Endothelial cell of umbilical vein (primary cell): ENCODE data around the gene ECSIT. TPM values are rescaled to one million over a fixed set of nuclear protein-coding genes. Genes with fewer than 3 reads are reported as not detected.

Experiments used
- BruUV-seq: library from RNA; stranded (reverse); fragments of 400-500 nt; replicated peaks from 2 replicates; lab custom pipeline; 2021; lab: Mats Ljungman, UMichigan
- CTCF ChIA-PET: fragments of 300-600, 350-600 bp; sonication (Branson Sonifier 250); formaldehyde crosslinking; loops from one replicate; lab custom pipeline; 2021; ENCODE audit warnings: antibody characterized with exemption, inconsistent platforms; lab: Charles Lee
- POLR2A ChIA-PET: fragments of 300-600, 350-600 bp; sonication (Branson Sonifier 250); formaldehyde crosslinking; loops from one replicate; lab custom pipeline; 2021; ENCODE audit warnings: antibody characterized with exemption, inconsistent platforms; lab: Charles Lee
- DNase-seq: peaks from one replicate; pipeline ENCODE4 v3.0.0-alpha.2; 2011; ENCODE audit warnings: low read depth, low spot score
- FAIRE-seq: peaks from 2 replicates; lab custom pipeline; 2011; peaks lifted over from hg19 to GRCh38; lab: Jason Lieb, UNC
- H2AFZ ChIP-seq: 2 replicates; pipeline ENCODE4 v1.6.0; 2012; ENCODE audit warnings: low read depth, low read length, control low read depth, inconsistent platforms
- H3K27ac ChIP-seq: 2 replicates; pipeline ENCODE4 v1.5.1; 2011; ENCODE audit warnings: low read depth, mild to moderate bottlenecking, control low read depth, low read length, moderate library complexity; ENCODE audit not compliant: insufficient read depth
- H3K27me3 ChIP-seq, 2 experiments: 2 replicates each; pipeline versions ENCODE4 v1.6.0 to v1.6.1; 2011; ENCODE audit warnings: low read length in 2 of 2, mixed read lengths in 1 of 2; ENCODE audit not compliant: control insufficient read depth in 2 of 2, insufficient read depth in 2 of 2
- H3K36me3 ChIP-seq, 2 experiments: 2 replicates in 1 of 2; 3 replicates in 1 of 2; pipeline ENCODE4 v1.5.1; 2011; ENCODE audit warnings: low read length in 2 of 2, mild to moderate bottlenecking in 1 of 2, moderate library complexity in 1 of 2; ENCODE audit not compliant: control insufficient read depth in 2 of 2, insufficient read depth in 2 of 2; ENCODE audit errors: extremely low read depth in 1 of 2
- H3K4me1 ChIP-seq: 3 replicates; pipeline ENCODE4 v1.5.1; 2011; ENCODE audit warnings: mild to moderate bottlenecking, low read length; ENCODE audit not compliant: control insufficient read depth, insufficient read depth; ENCODE audit errors: extremely low read depth
- H3K4me2 ChIP-seq: 2 replicates; pipeline ENCODE4 v1.6.1; 2011; ENCODE audit warnings: low read length, control low read depth, mixed read lengths; ENCODE audit not compliant: insufficient read depth
- H3K4me3 ChIP-seq, 3 experiments: fragments of 200-600 bp in 1 of 3; sonication (generic), shearing (Covaris generic) in 1 of 3; replicated peaks in 1 of 3; 2 replicates each; pipeline ENCODE4 v1.5.1; 2011 to 2016; ENCODE audit warnings: control low read depth in 3 of 3, low read length in 3 of 3, mild to moderate bottlenecking in 2 of 3, inconsistent platforms in 1 of 3, low read depth in 1 of 3, moderate library complexity in 1 of 3; ENCODE audit not compliant: insufficient read depth in 1 of 3
- H3K79me2 ChIP-seq: 2 replicates; pipeline ENCODE4 v1.6.0; 2012; ENCODE audit warnings: low read length, inconsistent platforms; ENCODE audit not compliant: control insufficient read depth, insufficient read depth
- H3K9ac ChIP-seq: replicated peaks from 2 replicates; pipeline ENCODE3; 2011; ENCODE audit warnings: low read length, control low read depth; ENCODE audit not compliant: insufficient read depth; ENCODE audit errors: extremely low read depth
- H3K9me1 ChIP-seq: replicated peaks from 3 replicates; pipeline ENCODE4 v1.6.0; 2011; ENCODE audit warnings: mild to moderate bottlenecking, low read length; ENCODE audit not compliant: control insufficient read depth, insufficient read depth; ENCODE audit errors: extremely low read depth
- H3K9me3 ChIP-seq: replicated peaks from 2 replicates; pipeline ENCODE4 v1.5.1; 2012; ENCODE audit warnings: low read length, inconsistent platforms; ENCODE audit not compliant: control insufficient read depth, insufficient read depth
- H4K20me1 ChIP-seq: replicated peaks from 2 replicates; pipeline ENCODE3; 2011; ENCODE audit warnings: mild to moderate bottlenecking, low read length; ENCODE audit not compliant: control insufficient read depth, insufficient read depth; ENCODE audit errors: extremely low read depth
- EZH2 ChIP-seq: IDR thresholded peaks from 2 replicates; pipeline ENCODE4 v1.6.1; 2012; ENCODE audit warnings: borderline replicate concordance, low read depth, mild to moderate bottlenecking, moderate library complexity, low read length, inconsistent platforms; ENCODE audit not compliant: severe bottlenecking
- GATA2 ChIP-seq: IDR thresholded peaks from 2 replicates; pipeline ENCODE4 v1.7.0; 2011; ENCODE audit warnings: low read depth, mild to moderate bottlenecking, moderate library complexity, mixed read lengths, low read length; ENCODE audit not compliant: insufficient read length, insufficient read depth
- JUN ChIP-seq: IDR thresholded peaks from 2 replicates; pipeline ENCODE4 v1.6.1; 2011; ENCODE audit warnings: borderline replicate concordance, low read depth; ENCODE audit not compliant: insufficient read length, insufficient read depth
- MYC ChIP-seq: IDR thresholded peaks from one replicate; pipeline ENCODE4 v1.6.1; 2011; ENCODE audit warnings: mild to moderate bottlenecking, low read depth, low read length
- POLR2A ChIP-seq: IDR thresholded peaks from 2 replicates; pipeline ENCODE4 v1.6.1; 2012; ENCODE audit warnings: low read depth, mild to moderate bottlenecking, control low read depth, low read length
- POLR2AphosphoS5 ChIP-seq: IDR thresholded peaks from 2 replicates; pipeline ENCODE4 v1.6.1; 2012; ENCODE audit warnings: low read depth, mild to moderate bottlenecking, control low read depth, low read length, moderate library complexity; ENCODE audit not compliant: insufficient read depth
- dilution Hi-C: fragments of 300-500 bp; cut with MboI; formaldehyde crosslinking; loops from one replicate; pipeline ENCODE4 v1.15.0; 2019; ENCODE audit warnings: low sequenced_read_pairs; ENCODE audit not compliant: extremely low pct_ligation_motif_present
- intact Hi-C: fragments of 100-400 bp; cut with micrococcal nuclease; formaldehyde crosslinking; loops from one replicate; pipeline ENCODE4 v1.10.0; 2022
- polyA plus RNA-seq, 4 experiments: library from polyadenylated mRNA; depleted of rRNA in 3 of 4; stranded (reverse) in 3 of 4; unstranded in 1 of 4; fragments of >200 nt; gene quantifications; 2 replicates each; pipeline versions ENCODE4 v1.2.1 to v1.2.3, GENCODE V29; 2011 to 2012; ENCODE audit warnings: missing spikeins in 1 of 4
- total RNA-seq: library from RNA; stranded (reverse); gene quantifications from 2 replicates; pipeline ENCODE4 v1.2.3, GENCODE V29; 2021
- TF ChIP-seq, protein P1 (sequence below), 2 donors: IDR thresholded peaks; 1 replicate in 1 of 2; 2 replicates in 1 of 2; pipeline ENCODE4 v1.5.1; 2011; ENCODE audit warnings: low read length in 2 of 2, mild to moderate bottlenecking in 2 of 2, moderate library complexity in 2 of 2, control low read depth in 1 of 2, inconsistent platforms in 1 of 2, low read depth in 1 of 2; ENCODE audit not compliant: insufficient read depth in 1 of 2; ENCODE audit errors: extremely low read depth in 1 of 2
- TF ChIP-seq, protein P2 (sequence below): IDR thresholded peaks from 2 replicates; pipeline ENCODE4 v1.6.1; 2011; ENCODE audit not compliant: insufficient read depth, insufficient read length

ECSIT gene
- total and polyA plus RNA-seq, 2 donors (not counting 3 experiments of a cell fraction or from before 2014, with no cell fraction given): 32.4 to 47.2 TPM

DNA sequence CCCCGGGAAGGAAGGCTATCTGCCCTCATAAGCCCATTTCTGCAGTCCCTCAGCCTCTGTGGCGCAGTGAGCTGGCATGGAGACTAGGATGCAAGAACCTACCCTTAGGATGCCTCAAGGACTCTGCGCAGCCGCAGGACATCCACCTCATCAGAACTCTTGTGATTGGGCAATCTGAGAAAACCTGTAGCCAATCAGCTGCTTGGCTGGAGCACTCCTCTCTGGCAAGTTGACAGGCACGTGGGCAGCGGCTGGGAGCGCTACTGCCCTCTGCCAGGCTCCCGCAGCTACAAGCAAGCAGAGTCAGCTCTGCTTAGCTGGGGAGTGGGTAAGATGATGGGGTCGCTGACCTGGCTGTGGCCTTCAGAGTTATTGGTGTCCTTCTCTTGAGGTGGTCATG is 1.5 kb upstream of the ECSIT start:
- no peak overlapping the region for H3K27ac ChIP-seq
- FAIRE-seq (peak; percentile 40), DNase-seq (peak; percentile 84)
- H3K9ac ChIP-seq: no peak overlapping the region
- peaks cover 9% of the 10 kb centered on the region for H3K4me1 ChIP-seq
- no peaks in the 10 kb centered on the region for H3K9me1 ChIP-seq
- dilution Hi-C loops (no loop called here), intact Hi-C loops (no loop called here)
- no peak overlapping the region for H3K4me2 ChIP-seq
- CTCF ChIA-PET: interaction anchor here (1.0 to 1.3 kb wide), 2 partner anchors 13 to 33 kb away, joined by 3 read pairs; no protein-coding TSS in a partner anchor
- peaks cover 6% of the 10 kb centered on the region for H3K79me2 ChIP-seq
- H3K27me3 ChIP-seq: no peaks in the 10 kb centered on the region
- H2AFZ ChIP-seq: no peak overlapping the region
- no peaks in the 10 kb centered on the region for H4K20me1 ChIP-seq
- no TSS peak for BruUV-seq
- TF ChIP-seq EZH2 (no peak), MYC (peak; percentile 12), JUN (no peak), POLR2AphosphoS5 (no peak), GATA2 (no peak), POLR2A (no peak)
- TF ChIP-seq, protein P1, sequence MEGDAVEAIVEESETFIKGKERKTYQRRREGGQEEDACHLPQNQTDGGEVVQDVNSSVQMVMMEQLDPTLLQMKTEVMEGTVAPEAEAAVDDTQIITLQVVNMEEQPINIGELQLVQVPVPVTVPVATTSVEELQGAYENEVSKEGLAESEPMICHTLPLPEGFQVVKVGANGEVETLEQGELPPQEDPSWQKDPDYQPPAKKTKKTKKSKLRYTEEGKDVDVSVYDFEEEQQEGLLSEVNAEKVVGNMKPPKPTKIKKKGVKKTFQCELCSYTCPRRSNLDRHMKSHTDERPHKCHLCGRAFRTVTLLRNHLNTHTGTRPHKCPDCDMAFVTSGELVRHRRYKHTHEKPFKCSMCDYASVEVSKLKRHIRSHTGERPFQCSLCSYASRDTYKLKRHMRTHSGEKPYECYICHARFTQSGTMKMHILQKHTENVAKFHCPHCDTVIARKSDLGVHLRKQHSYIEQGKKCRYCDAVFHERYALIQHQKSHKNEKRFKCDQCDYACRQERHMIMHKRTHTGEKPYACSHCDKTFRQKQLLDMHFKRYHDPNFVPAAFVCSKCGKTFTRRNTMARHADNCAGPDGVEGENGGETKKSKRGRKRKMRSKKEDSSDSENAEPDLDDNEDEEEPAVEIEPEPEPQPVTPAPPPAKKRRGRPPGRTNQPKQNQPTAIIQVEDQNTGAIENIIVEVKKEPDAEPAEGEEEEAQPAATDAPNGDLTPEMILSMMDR (IDR thresholded peaks at IDR 0.05; ENCODE audit: extremely low read depth in 1 of 2, insufficient read depth in 1 of 2, low read depth in 1 of 2, low read length in 2 of 2): peak; percentile 10 to 47
- TF ChIP-seq, protein P2, sequence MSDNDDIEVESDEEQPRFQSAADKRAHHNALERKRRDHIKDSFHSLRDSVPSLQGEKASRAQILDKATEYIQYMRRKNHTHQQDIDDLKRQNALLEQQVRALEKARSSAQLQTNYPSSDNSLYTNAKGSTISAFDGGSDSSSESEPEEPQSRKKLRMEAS: peak; percentile 86
- no peaks in the 10 kb centered on the region for H3K36me3 ChIP-seq
- no peak overlapping the region for H3K4me3 ChIP-seq
- H3K9me3 ChIP-seq: no peaks in the 10 kb centered on the region
- POLR2A ChIA-PET: no interaction called here
